H1 (cell line): ENCODE measurements around the gene TMEM50A. TPM values are rescaled to one million over a fixed set of nuclear protein-coding genes. Genes with fewer than 3 reads are reported as not detected.
"Not testable (repeated sequence)": the region's sequence is repeated elsewhere in the genome, so short reads cannot be mapped to it uniquely, and the experiment has no call there.

ENCODE experiments used
- CTCF ChIA-PET: fragments of 300-600 bp; sonication (Branson Sonifier 250); formaldehyde crosslinking; loops from one replicate; lab custom pipeline; 2021; ENCODE audit not compliant: partially characterized antibody; lab: Charles Lee
- POLR2A ChIA-PET: fragments of 300-600 bp; sonication (Branson Sonifier 250); formaldehyde crosslinking; loops from one replicate; lab custom pipeline; 2021; ENCODE audit warnings: inconsistent platforms; ENCODE audit not compliant: partially characterized antibody; lab: Charles Lee
- DNase-seq, 2 experiments: peaks; one replicate each; pipeline versions ENCODE4 v3.0.0 to v3.0.0-alpha.2; 2010 to 2022; ENCODE audit warnings: low spot score in 2 of 2, low read depth in 1 of 2, mixed read lengths in 1 of 2
- FAIRE-seq: peaks from 2 replicates; lab custom pipeline; 2011; peaks lifted over from hg19 to GRCh38; lab: Jason Lieb, UNC
- H2AFZ ChIP-seq: 2 replicates; pipeline ENCODE4 v1.8.1; 2012; ENCODE audit warnings: low read length, inconsistent platforms
- H2AK5ac ChIP-seq: 2 replicates; pipeline ENCODE4 v1.6.1; 2013; ENCODE audit warnings: low read depth, low read length
- H2BK120ac ChIP-seq: replicated peaks from 2 replicates; pipeline ENCODE3; 2013; ENCODE audit warnings: low read depth, low read length, inconsistent platforms
- H2BK12ac ChIP-seq: 2 replicates; pipeline ENCODE4 v1.6.1; 2013; ENCODE audit warnings: low read depth, low read length
- H2BK15ac ChIP-seq: 2 replicates; pipeline ENCODE4 v1.6.1; 2013; ENCODE audit warnings: low read length
- H2BK20ac ChIP-seq: 2 replicates; pipeline ENCODE4 v1.6.1; 2013; ENCODE audit warnings: low read length
- H2BK5ac ChIP-seq: 2 replicates; pipeline ENCODE4 v1.6.1; 2013; ENCODE audit warnings: low read depth, low read length
- H3K14ac ChIP-seq: 2 replicates; pipeline ENCODE4 v1.6.1; 2013; ENCODE audit warnings: inconsistent platforms; ENCODE audit not compliant: insufficient read length
- H3K18ac ChIP-seq: 2 replicates; pipeline ENCODE4 v1.6.1; 2013; ENCODE audit warnings: low read length; ENCODE audit errors: extremely low read depth
- H3K23ac ChIP-seq: 2 replicates; pipeline ENCODE4 v1.6.1; 2013; ENCODE audit warnings: inconsistent platforms; ENCODE audit not compliant: insufficient read length
- H3K23me2 ChIP-seq: 2 replicates; pipeline ENCODE4 v1.6.1; 2013; ENCODE audit warnings: low read depth, low read length
- H3K27ac ChIP-seq: 2 replicates; pipeline ENCODE4 v1.6.1; 2011; ENCODE audit warnings: low read depth, low read length, inconsistent platforms
- H3K27me3 ChIP-seq, 4 experiments: replicated peaks in 1 of 4; 1 replicate in 1 of 4; 2 replicates in 3 of 4; pipeline versions ENCODE4 v1.6.1 to v1.8.1; 2011 to 2013; ENCODE audit warnings: low read length in 3 of 4, mild to moderate bottlenecking in 3 of 4, inconsistent platforms in 2 of 4, mixed read lengths in 2 of 4, moderate library complexity in 1 of 4; ENCODE audit not compliant: control insufficient read depth in 3 of 4, insufficient read depth in 3 of 4; ENCODE audit errors: extremely low read depth in 1 of 4
- H3K36me3 ChIP-seq, 4 experiments: 2 replicates each; pipeline versions ENCODE4 v1.6.1 to v1.8.1; 2011 to 2013; ENCODE audit warnings: mild to moderate bottlenecking in 4 of 4, low read length in 3 of 4, moderate library complexity in 2 of 4, control low read depth in 1 of 4, inconsistent platforms in 1 of 4; ENCODE audit not compliant: insufficient read depth in 4 of 4, control insufficient read depth in 2 of 4
- H3K4ac ChIP-seq: replicated peaks from 2 replicates; pipeline ENCODE3; 2013; ENCODE audit warnings: low read length, low read depth, mixed read lengths, inconsistent platforms; ENCODE audit not compliant: insufficient read length
- H3K4me1 ChIP-seq, 4 experiments: replicated peaks in 1 of 4; 1 replicate in 1 of 4; 2 replicates in 3 of 4; pipeline versions ENCODE4 v1.6.1 to v1.8.1; 2011 to 2013; ENCODE audit warnings: low read length in 3 of 4, inconsistent platforms in 2 of 4, mixed read lengths in 1 of 4; ENCODE audit not compliant: insufficient read depth in 4 of 4, control insufficient read depth in 3 of 4
- H3K4me2 ChIP-seq, 2 experiments: 2 replicates each; pipeline versions ENCODE4 v1.6.1 to v1.8.1; 2011 to 2013; ENCODE audit warnings: low read depth in 2 of 2, low read length in 2 of 2, control low read depth in 1 of 2, inconsistent platforms in 1 of 2, mild to moderate bottlenecking in 1 of 2; ENCODE audit not compliant: insufficient read depth in 1 of 2
- H3K4me3 ChIP-seq, 4 experiments: fragments of 200-600, 300-600 bp in 1 of 4; sonication (generic), shearing (Covaris generic), sonication (Bioruptor Twin) in 1 of 4; 2 replicates each; pipeline versions ENCODE4 v1.5.1 to v1.8.1; 2011 to 2016; ENCODE audit warnings: low read length in 4 of 4, low read depth in 3 of 4, control low read depth in 2 of 4, inconsistent platforms in 2 of 4, mild to moderate bottlenecking in 2 of 4, mixed read lengths in 1 of 4, moderate library complexity in 1 of 4; ENCODE audit not compliant: insufficient read depth in 2 of 4; ENCODE audit errors: extremely low read depth in 1 of 4
- H3K56ac ChIP-seq: replicated peaks from 2 replicates; pipeline ENCODE3; 2013; ENCODE audit warnings: low read depth, mild to moderate bottlenecking, mixed read lengths, low read length, inconsistent platforms; ENCODE audit not compliant: insufficient read length
- H3K79me1 ChIP-seq: 2 replicates; pipeline ENCODE4 v1.6.1; 2013; ENCODE audit warnings: low read depth, low read length, control low read depth
- H3K79me2 ChIP-seq, 2 experiments: 2 replicates each; pipeline versions ENCODE4 v1.6.1 to v1.8.1; 2012 to 2013; ENCODE audit warnings: low read length in 2 of 2, mild to moderate bottlenecking in 2 of 2, inconsistent platforms in 1 of 2; ENCODE audit not compliant: insufficient read depth in 2 of 2, control insufficient read depth in 1 of 2
- H3K9ac ChIP-seq, 4 experiments: replicated peaks in 1 of 4; 1 replicate in 1 of 4; 2 replicates in 3 of 4; pipeline versions ENCODE4 v1.6.1 to v1.8.1; 2011 to 2013; ENCODE audit warnings: low read depth in 3 of 4, low read length in 3 of 4, control low read depth in 2 of 4, mild to moderate bottlenecking in 2 of 4, moderate library complexity in 2 of 4, inconsistent platforms in 1 of 4; ENCODE audit errors: extremely low read depth in 1 of 4
- H3K9me3 ChIP-seq, 2 experiments: 2 replicates each; pipeline versions ENCODE4 v1.6.1 to v1.8.1; 2012 to 2013; ENCODE audit warnings: mild to moderate bottlenecking in 2 of 2, moderate library complexity in 2 of 2, control low read depth in 1 of 2, inconsistent platforms in 1 of 2, low read depth in 1 of 2, low read length in 1 of 2, mixed read lengths in 1 of 2; ENCODE audit not compliant: insufficient read depth in 2 of 2
- H4K20me1 ChIP-seq, 2 experiments: replicated peaks in 1 of 2; 2 replicates each; pipeline versions ENCODE3 to v1.8.1; 2011 to 2013; ENCODE audit warnings: inconsistent platforms in 2 of 2, low read length in 2 of 2, mild to moderate bottlenecking in 1 of 2; ENCODE audit not compliant: insufficient read depth in 2 of 2, control insufficient read depth in 1 of 2
- H4K5ac ChIP-seq: 2 replicates; pipeline ENCODE4 v1.6.1; 2013; ENCODE audit warnings: low read length, low read depth, mixed read lengths, inconsistent platforms; ENCODE audit not compliant: insufficient read length
- H4K8ac ChIP-seq: 2 replicates; pipeline ENCODE4 v1.8.0; 2013; ENCODE audit warnings: mild to moderate bottlenecking, moderate library complexity, low read length, inconsistent platforms; ENCODE audit not compliant: insufficient read depth; ENCODE audit errors: extremely low read depth
- H4K91ac ChIP-seq: replicated peaks from 2 replicates; pipeline ENCODE3; 2013; ENCODE audit warnings: low read length, mixed read lengths, inconsistent platforms; ENCODE audit not compliant: insufficient read length
- WGBS, 2 experiments: shearing (Covaris generic) in 1 of 2; methylation state at CpG; one replicate each; pipeline versions ENCODE4 v1.1.6 to v1.1.7; 2013 to 2015; ENCODE audit warnings: low lambda C conversion rate in 2 of 2, mixed read lengths in 2 of 2, inconsistent platforms in 1 of 2, low coverage in 1 of 2, missing lambda C conversion rate in 1 of 2; ENCODE audit not compliant: insufficient replicate concordance in 2 of 2, insufficient coverage in 1 of 2, insufficient read length in 1 of 2; ENCODE audit errors: extremely low coverage in 1 of 2, missing lambda C conversion rate in 1 of 2; 5-methylcytosine and 5-hydroxymethylcytosine counted together
- polyA plus RNA-seq, 7 experiments: library from polyadenylated mRNA; depleted of rRNA in 3 of 7; stranded (reverse) in 5 of 7; unstranded in 2 of 7; fragments of >200 nt in 5 of 7; fragments of 200-250 nt in 2 of 7; gene quantifications; 1 replicate in 5 of 7; 2 replicates in 1 of 7; 4 replicates in 1 of 7; pipeline versions ENCODE4 v1.2.1 to v1.2.3, GENCODE V29; 2011 to 2013; ENCODE audit warnings: missing spikeins in 2 of 7, mixed read lengths in 2 of 7
- total RNA-seq: library from RNA; stranded (reverse); fragmentation: NEBNext Ultra II Directional; extraction: Animal tissue kit (Norgen Biotek cat#: 25700); gene quantifications from 2 replicates; pipeline ENCODE4 v1.2.1, GENCODE V29; 2021

The TMEM50A gene
- total and polyA plus RNA-seq, 2 of the 8 experiments (the other 6 are each of a cell fraction or from before 2014, with no cell fraction given) = 98.6 to 111 TPM

GRCh38 chr1:25397549-25397948 lies 59.4 kb downstream of the TMEM50A start:
- H2BK120ac ChIP-seq, H2AK5ac ChIP-seq, H2BK5ac ChIP-seq, CTCF ChIA-PET, H4K8ac ChIP-seq, H2BK12ac ChIP-seq, H4K20me1 ChIP-seq, H3K4ac ChIP-seq, H2BK20ac ChIP-seq, H3K56ac ChIP-seq, H4K91ac ChIP-seq, H3K18ac ChIP-seq, H4K5ac ChIP-seq, H3K79me2 ChIP-seq, H3K4me3 ChIP-seq, FAIRE-seq, H3K9ac ChIP-seq, H3K79me1 ChIP-seq, H3K27ac ChIP-seq, H2BK15ac ChIP-seq, DNase-seq, H3K14ac ChIP-seq, H3K4me1 ChIP-seq, H3K9me3 ChIP-seq, H3K23ac ChIP-seq, H3K36me3 ChIP-seq, POLR2A ChIA-PET, H3K4me2 ChIP-seq, H3K27me3 ChIP-seq, H2AFZ ChIP-seq, H3K23me2 ChIP-seq: not testable (repeated sequence)
- WGBS, 2 experiments = 100% methylated on average over 2 of the region's 10 CpGs; no CpG with 5 or more reads in 1 of the 2 experiments

- H3K4me3 ChIP-seq, CTCF ChIA-PET, H3K27ac ChIP-seq, H2BK20ac ChIP-seq, H3K9me3 ChIP-seq, H3K14ac ChIP-seq, H2BK5ac ChIP-seq, H3K4me2 ChIP-seq, H2BK15ac ChIP-seq, H2BK120ac ChIP-seq, H3K27me3 ChIP-seq, H4K8ac ChIP-seq, H3K4ac ChIP-seq, H3K18ac ChIP-seq, H2BK12ac ChIP-seq, H3K4me1 ChIP-seq, H3K23ac ChIP-seq, H3K36me3 ChIP-seq, H3K9ac ChIP-seq, H4K5ac ChIP-seq, H3K79me2 ChIP-seq, POLR2A ChIA-PET, H4K20me1 ChIP-seq, H2AFZ ChIP-seq, H2AK5ac ChIP-seq, FAIRE-seq, H4K91ac ChIP-seq, H3K79me1 ChIP-seq, H3K56ac ChIP-seq, DNase-seq, H3K23me2 ChIP-seq: not testable (repeated sequence)
- WGBS, 2 experiments = no CpG with 5 or more reads among the region's 2 CpGs
Observed at GRCh38 chr1:25398079-25398478, 59.9 kb downstream of the TMEM50A start.
